ENCODE results near the gene AARS1. TPM values are rescaled to one million over a fixed set of nuclear protein-coding genes. Genes with fewer than 3 reads are reported as not detected.
"Not testable (repeated sequence)": the region's sequence is repeated elsewhere in the genome, so short reads cannot be mapped to it uniquely, and the experiment has no call there.

AARS1 gene
- total RNA-seq, 2 donors from 2014 or later = 49.3 to 72.8 TPM

- H3K4me1 ChIP-seq; ATAC-seq; H3K9me3 ChIP-seq; intact Hi-C loops (cut with DNase I); H3K36me3 ChIP-seq (replicated peaks in 1 of 2; ENCODE audit: insufficient read depth in 1 of 2, low read depth in 2 of 2); H3K27me3 ChIP-seq; DNase-seq; H3K4me3 ChIP-seq; H3K27ac ChIP-seq: not testable (repeated sequence)
- 43 to 53% methylated on average over 4 to 6 of the region's 6 CpGs for WGBS, 2 donors
Measured at GRCh38 chr16:70206382-70206781, 82.9 kb downstream of the AARS1 start.

- ATAC-seq; H3K4me1 ChIP-seq; DNase-seq; H3K36me3 ChIP-seq (replicated peaks in 1 of 2; ENCODE audit: insufficient read depth in 1 of 2, low read depth in 2 of 2); H3K9me3 ChIP-seq; H3K27me3 ChIP-seq; H3K4me3 ChIP-seq; H3K27ac ChIP-seq; intact Hi-C loops (cut with DNase I): not testable (repeated sequence)
- WGBS, 2 donors = 93% methylated on average over 6 of the region's 46 CpGs; no CpG with 5 or more reads in 1 of the 2 donors
Measured at GRCh38 chr16:70204668-70205405, 84.5 kb downstream of the AARS1 start.

GRCh38 chr16:70204010-70204409 lies 85.3 kb downstream of the AARS1 start:
- H3K4me1 ChIP-seq; intact Hi-C loops (cut with DNase I); H3K4me3 ChIP-seq; ATAC-seq; H3K27me3 ChIP-seq; H3K36me3 ChIP-seq (replicated peaks in 1 of 2; ENCODE audit: insufficient read depth in 1 of 2, low read depth in 2 of 2); H3K27ac ChIP-seq; H3K9me3 ChIP-seq; DNase-seq: not testable (repeated sequence)
- 100% methylated on average over 2 to 8 of the region's 29 CpGs for WGBS, 2 donors

GRCh38 chr16:70203508-70203907 lies 85.8 kb downstream of the AARS1 start:
- 81 to 92% methylated on average over 3 to 6 of the region's 7 CpGs for WGBS, 2 donors
- DNase-seq; H3K36me3 ChIP-seq (replicated peaks in 1 of 2; ENCODE audit: insufficient read depth in 1 of 2, low read depth in 2 of 2); H3K4me1 ChIP-seq; H3K4me3 ChIP-seq; ATAC-seq; H3K27ac ChIP-seq; H3K27me3 ChIP-seq; intact Hi-C loops (cut with DNase I); H3K9me3 ChIP-seq: not testable (repeated sequence)

Small RNAs within 50 kb of the gene (small RNA-seq; reads per million reads assigned to genes)
- not detected for gene AC009060.2
- not detected for gene RN7SL279P

Other genes starting within 250 kb of the AARS1 start
- 10 to 100 TPM in 1 of 2 donors, 1 to 10 TPM in 1; 9.6 to 14.3 TPM for gene PDPR, start 175.2 kb downstream of the AARS1 start, total RNA-seq
- gene CLEC18C, start 115.7 kb downstream of the AARS1 start, total RNA-seq = 1 to 10 TPM in 1 of 2 donors, not detected in 1; 1.8 TPM
- 10 to 100 TPM; 19.2 to 21.8 TPM for gene EXOSC6, start 37.6 kb downstream of the AARS1 start, total RNA-seq
- 10 to 100 TPM; 31.4 to 37.9 TPM for gene DDX19B, start 9.7 kb upstream of the AARS1 start, total RNA-seq
- gene DDX19A, start 57.4 kb upstream of the AARS1 start, total RNA-seq = 10 to 100 TPM; 18.1 to 24.1 TPM
- gene ST3GAL2, start 149.6 kb upstream of the AARS1 start, total RNA-seq = 10 to 100 TPM in 1 of 2 donors, 1 to 10 TPM in 1; 9.1 to 11.2 TPM
- 10 to 100 TPM; 15.0 to 28.3 TPM for gene FCSK, start 165.1 kb upstream of the AARS1 start, total RNA-seq
- 10 to 100 TPM; 23.1 to 43.8 TPM for gene COG4, start 234.0 kb upstream of the AARS1 start, total RNA-seq
- 10 to 100 TPM; 47.5 to 53.4 TPM for gene SF3B3, start 234.3 kb upstream of the AARS1 start, total RNA-seq

All from body of pancreas (tissue), 4 donors.